ENCODE results near the gene CCT5. TPM values are rescaled to one million over a fixed set of nuclear protein-coding genes. Genes with fewer than 3 reads are reported as not detected.
A peak's percentile ranks its signal among the peaks of the same experiment; 100 is the strongest.

Gene CCT5
- total RNA-seq, 1 experiment from 2014 or later, result 556 TPM

- no peak for DNase-seq (ENCODE audit: low read depth)
These were observed 26.6 kb downstream of the CCT5 start for GRCh38 chr5:10276691-10277090.

- no peak for DNase-seq (ENCODE audit: low read depth)
These were observed 27.9 kb downstream of the CCT5 start for GRCh38 chr5:10277773-10278630.

DNA sequence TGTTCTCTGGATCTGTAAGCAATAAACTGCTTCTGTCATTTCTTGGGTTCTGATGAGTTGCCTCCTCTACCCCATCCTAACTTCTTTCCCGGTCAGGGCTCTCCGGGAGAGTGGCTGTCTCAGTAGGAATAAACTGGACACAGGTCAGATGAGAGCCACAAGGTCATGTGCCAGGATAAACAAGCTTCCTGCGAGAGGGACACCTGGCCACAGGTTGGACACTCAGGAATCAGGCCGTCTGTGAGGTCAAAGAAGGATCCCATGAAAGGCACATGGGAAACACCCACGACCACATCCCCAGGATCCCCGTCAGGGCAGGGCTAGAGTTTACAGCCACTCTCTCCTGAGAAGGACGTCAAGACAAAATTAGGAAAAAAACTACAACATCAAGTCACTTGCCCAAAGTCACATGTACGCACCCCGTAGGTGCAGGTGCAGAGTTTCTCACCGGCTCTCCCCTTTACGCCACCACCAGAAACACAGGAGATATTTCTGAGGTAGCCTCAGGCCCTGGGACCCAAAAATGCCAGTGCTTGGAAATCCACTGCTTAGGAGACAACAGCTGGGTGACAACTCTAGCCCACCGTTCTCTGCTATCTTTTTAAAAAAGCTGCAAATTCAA lies 28.7 kb downstream of the CCT5 start:
- DNase-seq (ENCODE audit: low read depth), result no peak

GRCh38 chr5:10279328-10279727 lies 29.2 kb downstream of the CCT5 start:
- DNase-seq (ENCODE audit: low read depth), result no peak

DNA sequence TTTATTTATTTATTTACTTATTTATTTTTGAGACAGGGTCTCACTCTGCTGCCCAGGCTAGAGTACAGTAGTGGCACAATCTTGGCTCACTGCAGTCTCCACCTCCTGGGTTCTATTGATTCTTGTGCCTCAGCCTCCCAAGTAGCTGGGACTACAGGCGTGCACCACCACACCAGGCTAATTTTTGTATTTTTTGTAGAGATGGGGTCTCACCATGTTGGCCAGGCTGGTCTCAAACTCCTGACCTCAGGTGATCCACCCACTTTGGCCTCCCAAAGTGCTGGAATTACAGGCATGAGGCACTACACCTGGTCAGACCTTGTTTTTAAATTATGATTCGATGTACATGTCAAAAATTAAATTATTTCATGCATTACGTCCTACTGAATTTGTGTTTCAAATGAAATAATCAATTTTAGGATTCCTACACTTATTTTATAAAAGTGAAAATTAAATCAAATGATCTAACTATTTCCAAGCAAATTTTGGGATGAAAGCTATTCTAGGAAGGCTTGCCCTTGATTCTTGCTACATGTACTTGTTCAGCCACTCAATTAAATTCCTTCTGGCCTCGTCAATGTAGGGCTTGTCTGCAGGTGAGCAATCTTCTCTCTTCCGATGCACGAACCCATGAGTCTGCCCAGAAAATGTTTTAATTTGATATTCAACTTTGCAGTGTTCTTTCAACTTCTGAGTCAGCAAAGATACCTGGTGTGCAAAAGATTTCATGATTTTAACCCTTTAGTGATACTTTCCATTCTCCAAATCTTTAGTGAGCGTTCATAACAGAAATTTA lies 30.0 kb downstream of the CCT5 start:
- no peak for DNase-seq (ENCODE audit: low read depth)

DNA sequence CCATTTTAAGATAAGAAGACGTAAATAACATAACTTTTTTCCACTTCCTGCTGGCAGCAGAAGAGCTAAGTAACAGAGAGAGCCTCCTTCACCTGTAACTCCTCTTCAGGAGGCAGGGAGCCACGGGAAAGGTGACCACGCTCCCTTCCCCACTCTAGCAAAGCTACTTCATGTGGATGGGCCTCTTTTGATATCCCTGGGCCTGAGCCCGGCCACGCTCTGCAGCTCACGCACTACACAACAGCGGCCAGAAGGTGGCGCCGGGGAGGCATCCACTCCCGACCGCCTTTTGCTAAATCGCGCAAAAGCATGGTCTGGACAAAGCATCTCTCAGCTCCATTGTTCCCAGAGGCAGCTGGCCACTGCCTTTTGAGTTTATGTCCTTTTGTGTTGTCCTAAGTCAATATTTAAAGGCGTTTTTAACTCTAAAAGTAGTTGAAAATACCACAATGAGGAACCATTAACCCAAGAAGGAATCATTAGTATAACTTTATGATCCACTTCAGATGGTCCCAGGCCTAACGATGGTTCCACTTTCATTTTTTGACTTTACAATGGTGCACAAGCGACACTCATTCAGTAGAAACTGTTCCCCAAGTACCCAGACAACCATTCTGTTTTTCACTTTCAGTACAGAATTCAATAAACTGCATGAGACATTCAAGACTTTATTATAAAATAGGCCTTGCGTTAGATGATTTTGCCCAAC lies 34.0 kb downstream of the CCT5 start:
- DNase-seq (ENCODE audit: low read depth), result peak; percentile 67

DNA sequence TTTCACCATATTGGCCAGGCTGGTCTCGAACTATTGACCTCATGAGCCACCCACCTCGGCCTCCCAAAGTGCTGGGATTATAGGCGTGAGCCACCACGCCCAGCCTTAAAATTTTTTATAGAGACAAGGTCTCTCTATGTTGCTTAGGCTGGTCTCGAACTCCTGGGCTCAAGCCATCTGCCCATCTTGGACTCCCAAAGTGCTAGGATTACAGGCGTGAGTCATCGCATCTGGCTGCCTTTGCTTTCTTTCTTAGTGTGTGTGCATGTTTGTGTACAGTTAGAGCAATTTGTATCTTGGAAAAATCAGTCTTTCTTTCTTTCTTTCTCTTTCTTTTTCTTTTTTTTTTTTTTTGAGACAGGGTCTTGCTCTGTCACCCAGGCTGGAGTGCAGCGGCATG lies 35.3 kb downstream of the CCT5 start:
- peak; percentile 64 for DNase-seq (ENCODE audit: low read depth)

DNA sequence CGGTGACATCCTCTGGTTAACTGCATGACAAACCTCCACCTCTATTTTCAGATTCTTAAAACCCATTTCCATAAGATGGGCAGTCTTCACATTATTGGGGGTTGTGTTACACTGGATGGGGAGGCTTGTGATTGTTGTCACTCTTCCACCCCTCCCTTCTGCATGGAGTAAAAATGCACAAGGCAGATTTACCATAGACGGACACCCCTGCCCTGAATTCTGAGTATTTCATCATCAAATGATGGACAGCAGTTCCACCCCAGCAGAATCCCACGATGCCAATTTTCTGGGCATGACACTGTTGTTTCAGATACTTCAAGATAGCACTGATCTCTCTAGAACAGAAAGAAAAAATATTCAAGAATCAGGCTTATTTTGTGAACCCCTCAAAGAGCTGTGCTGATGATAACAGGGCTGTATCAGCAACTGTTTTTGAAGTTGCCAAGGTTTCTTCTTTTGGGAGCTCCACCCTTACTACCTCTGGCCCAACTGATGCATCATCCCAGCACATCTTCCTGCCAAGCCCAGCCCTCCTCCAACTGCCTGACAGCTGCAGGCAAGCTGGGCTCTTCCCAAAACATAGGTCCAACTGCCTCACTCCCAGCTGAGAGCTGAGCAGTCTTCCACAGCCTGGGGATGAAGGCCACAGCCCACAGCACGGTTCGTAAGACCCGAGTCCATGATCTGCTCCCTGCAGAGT lies 36.2 kb downstream of the CCT5 start:
- DNase-seq (ENCODE audit: low read depth), result peak; percentile 60

- DNase-seq (ENCODE audit: low read depth), result no peak
These were observed 36.8 kb downstream of the CCT5 start for GRCh38 chr5:10286862-10287227.

DNA sequence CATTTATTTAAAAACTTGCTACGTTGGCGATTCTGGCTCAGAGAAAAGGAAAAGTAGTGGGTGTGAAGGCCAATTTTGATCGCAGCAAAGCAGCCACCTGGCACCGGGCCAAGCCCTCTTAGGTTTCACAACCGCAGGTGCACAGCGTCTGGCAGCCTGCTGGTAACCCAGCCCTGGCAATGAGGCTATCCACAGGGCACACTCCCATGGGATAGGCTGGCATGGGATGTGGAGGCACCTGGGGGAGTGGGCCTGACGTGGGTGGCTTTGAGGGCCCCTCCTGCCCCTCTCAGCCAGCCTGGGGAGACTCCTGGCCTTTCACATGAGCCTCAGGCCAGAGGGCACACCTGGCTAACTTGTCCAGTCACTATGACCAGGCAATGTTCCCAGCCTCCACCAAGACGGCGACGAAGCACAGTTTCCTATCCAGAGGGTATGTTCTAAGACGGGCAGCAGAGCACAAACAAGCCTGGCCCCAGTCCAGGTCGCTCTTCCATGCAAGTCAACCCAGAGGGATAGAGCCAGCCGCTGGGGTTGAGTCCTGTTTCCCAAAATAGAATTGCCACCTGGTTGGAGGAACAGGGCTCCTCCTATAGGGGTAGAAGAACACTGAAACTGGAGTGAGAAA lies 38.6 kb downstream of the CCT5 start:
- DNase-seq (ENCODE audit: low read depth), result no peak

DNA sequence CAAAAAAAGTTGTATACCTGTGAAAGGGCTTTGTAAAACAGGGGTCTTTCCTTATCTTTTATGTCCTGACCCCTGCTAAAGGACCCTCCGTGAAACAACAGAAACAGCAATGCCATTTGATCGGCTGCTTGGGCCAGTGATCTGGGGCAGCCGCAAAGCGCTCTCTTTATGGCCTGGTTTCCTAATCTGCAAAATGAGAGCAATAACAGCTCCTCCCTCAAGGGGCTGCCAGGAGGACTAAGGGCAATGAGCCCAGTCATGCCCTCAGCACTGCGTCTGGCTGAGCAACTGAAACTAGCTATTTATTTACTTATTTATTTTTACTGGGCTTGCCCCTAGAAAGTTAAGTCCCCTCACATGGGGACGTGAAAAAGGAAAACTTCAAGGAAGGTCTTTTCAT lies 39.3 kb downstream of the CCT5 start:
- DNase-seq (ENCODE audit: low read depth), result no peak

GRCh38 chr5:10289991-10290390 lies 39.9 kb downstream of the CCT5 start:
- DNase-seq (ENCODE audit: low read depth), result no peak

DNA sequence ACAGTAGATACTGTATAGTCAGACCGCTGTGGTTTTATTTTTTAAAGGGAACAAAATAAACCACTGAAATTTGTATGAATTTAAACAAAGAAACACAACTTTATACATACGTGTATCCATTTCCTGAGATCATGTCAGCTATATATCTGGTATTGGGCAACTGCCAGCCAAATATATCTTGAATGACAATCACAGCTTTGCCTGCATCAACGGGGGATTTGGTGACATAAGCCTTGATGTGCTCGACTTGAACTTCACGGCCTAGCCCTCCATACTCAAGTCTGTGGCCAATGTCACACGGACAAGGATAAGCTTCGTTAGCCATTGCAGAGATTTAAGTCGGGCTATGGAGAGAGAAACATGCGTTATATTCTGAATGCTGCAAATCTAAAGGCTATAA lies 40.4 kb downstream of the CCT5 start:
- no peak for DNase-seq (ENCODE audit: low read depth)

DNA sequence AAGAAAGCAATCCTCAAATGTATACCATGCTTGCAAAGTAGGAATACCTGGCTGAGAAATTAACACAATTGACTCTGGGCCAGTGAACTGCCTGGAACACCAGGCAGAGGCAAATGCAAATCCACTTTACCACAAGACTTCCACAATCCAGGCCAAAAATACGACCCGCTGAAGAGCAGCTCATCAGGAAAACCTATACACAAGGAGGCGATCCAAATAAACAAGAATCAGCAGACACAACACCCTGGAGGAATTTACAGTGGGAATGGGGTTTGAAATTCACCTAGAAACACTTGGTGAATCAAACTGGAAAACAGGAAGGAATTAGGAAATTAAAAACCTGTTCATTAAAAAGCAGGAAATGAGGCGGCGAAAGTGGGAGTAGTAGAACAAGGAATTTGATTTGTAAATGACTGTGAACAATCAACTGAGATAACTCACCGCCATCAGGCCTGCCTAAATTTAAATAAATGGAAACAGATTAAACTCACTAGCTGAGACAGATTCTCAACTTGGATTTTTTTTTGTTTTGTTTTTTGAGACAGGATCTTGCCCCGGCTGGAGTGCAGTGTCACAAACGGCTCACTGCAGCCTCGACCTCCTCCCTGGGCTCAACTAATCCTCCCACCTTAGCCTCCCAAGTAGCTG lies 41.7 kb downstream of the CCT5 start:
- no peak for DNase-seq (ENCODE audit: low read depth)

DNA sequence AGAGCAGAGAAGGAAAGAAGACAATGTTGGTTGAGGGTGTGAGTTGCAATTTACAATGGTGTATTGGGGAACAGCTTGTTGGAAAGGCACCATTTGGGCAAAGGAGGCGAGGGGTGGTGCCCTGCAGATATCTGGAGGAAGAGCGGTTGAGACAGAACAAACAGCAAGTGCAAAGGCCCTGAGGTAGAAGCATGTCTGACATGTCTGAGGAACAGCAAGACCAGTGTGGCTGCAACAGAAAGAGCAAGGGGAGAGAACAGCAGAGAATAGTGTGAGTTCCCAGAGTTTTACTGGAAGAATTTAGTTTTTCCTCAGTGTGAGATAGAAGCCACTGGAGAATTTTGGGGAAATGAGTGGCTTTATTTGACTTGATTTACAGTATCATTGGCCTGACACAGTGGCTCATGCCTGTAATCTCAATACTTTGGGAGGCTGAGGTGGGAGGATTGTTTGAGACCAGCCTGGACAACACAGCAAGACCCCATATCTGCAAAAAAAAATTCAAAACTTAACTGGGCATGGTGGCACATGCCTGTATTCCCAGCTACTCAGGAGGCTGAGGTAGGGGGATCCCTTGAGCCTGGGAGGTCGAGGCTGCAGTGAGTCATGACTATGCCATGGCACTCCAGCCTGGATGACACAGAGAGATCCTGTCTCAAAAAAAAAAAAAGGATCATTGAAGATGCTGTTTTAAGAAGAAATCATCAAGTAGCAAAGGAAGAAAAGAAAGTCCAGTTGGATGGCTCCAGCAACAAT lies 44.0 kb downstream of the CCT5 start:
- no peak for DNase-seq (ENCODE audit: low read depth)

DNA sequence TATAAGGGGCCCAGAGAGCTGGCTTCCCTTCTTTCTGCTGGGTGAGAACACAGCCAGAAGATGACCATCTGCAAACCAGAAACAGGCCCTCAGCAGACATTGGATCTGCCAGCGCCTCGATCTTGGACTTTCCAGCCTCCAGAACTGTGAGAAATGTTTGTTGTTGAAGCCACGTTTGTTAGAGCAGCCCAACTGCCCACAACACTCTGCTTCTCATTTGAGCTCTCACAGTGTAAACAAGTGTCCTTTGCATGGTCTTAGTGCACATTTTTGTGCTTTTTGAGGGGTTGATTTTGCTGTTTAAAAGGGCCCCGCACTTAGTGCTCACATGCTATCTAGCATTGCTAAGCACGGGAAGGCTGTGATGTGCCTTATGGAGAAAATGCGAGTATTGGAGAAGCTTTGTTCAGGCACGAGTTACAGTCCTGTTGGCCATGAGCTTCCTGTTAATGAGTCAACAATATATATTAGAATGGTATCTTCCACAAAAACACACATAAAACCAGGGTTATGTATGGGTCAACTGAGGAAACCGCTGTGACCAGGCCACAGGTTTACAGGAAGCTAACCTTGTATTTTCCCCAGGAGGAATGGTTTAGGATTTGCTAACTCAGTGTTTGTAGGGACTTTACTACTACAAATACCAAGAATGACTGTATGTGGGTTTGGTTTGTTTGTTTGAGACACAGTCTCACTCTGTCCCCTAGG lies 45.7 kb downstream of the CCT5 start:
- DNase-seq (ENCODE audit: low read depth), result no peak

DNA sequence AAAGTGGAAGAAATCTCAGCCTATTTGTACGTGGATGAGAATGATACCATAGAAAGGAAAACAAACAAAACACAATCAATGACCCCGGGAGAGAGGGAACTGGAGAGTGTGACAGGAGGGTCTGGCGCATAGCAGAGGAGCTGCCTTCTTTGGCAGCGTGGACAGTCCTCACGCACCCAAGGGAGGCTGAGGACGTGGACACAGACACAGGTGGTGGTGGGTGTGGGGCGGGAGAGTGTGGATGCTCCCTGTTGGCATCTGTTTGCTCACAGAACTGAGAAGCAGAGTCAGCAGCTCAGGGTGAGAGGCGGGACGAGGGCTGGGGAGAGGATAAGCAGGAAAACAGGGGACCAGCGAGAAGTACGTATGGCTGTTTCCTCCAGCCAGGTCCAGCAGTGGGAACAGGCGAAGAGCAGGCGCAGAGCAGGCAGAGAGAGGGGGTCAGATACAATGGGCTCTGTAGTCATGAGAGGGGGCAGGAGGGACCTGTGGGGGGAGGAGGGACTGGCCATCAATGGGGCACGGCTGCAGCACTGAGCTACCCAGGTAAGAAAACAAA lies 47.6 kb downstream of the CCT5 start:
- DNase-seq (ENCODE audit: low read depth), result no peak

- no peak for DNase-seq (ENCODE audit: low read depth)
These were observed 50.2 kb downstream of the CCT5 start for GRCh38 chr5:10300246-10300645.

- DNase-seq (ENCODE audit: low read depth), result no peak
These were observed 51.2 kb downstream of the CCT5 start for GRCh38 chr5:10301266-10301665.
